GM04503 (cell line): Measurements from ENCODE around the gene CAPN15.
"Not testable (repeated sequence)": the region's sequence is repeated elsewhere in the genome, so short reads cannot be mapped to it uniquely, and the experiment has no call there.

Source experiments
- DNase-seq: peaks from one replicate; pipeline ENCODE4 v3.0.0-alpha.2; 2012; ENCODE audit warnings: low read depth

The CAPN15 gene

GRCh38 chr16:507527-507926 lies 20.0 kb upstream of the CAPN15 start:
- not testable (repeated sequence) for DNase-seq

GRCh38 chr16:507996-508395 lies 19.5 kb upstream of the CAPN15 start:
- DNase-seq, result no peak

GRCh38 chr16:508884-509736 lies 18.4 kb upstream of the CAPN15 start:
- no peak for DNase-seq

GRCh38 chr16:510066-510825 lies 17.3 kb upstream of the CAPN15 start:
- no peak for DNase-seq

GRCh38 chr16:512802-513201 lies 14.7 kb upstream of the CAPN15 start:
- DNase-seq, result no peak

- no peak for DNase-seq
These were observed 13.6 kb upstream of the CAPN15 start for GRCh38 chr16:513950-514349.

- no peak for DNase-seq
These were observed 12.2 kb upstream of the CAPN15 start for GRCh38 chr16:515175-515938.

GRCh38 chr16:515939-516226 lies 11.6 kb upstream of the CAPN15 start:
- no peak for DNase-seq

- no peak for DNase-seq
These were observed 11.2 kb upstream of the CAPN15 start for GRCh38 chr16:516301-516700.

- no peak for DNase-seq
These were observed 8.7 kb upstream of the CAPN15 start for GRCh38 chr16:518858-519257.

GRCh38 chr16:519425-519824 lies 8.1 kb upstream of the CAPN15 start:
- DNase-seq, result no peak

- DNase-seq, result no peak
These were observed 7.4 kb upstream of the CAPN15 start for GRCh38 chr16:519841-520687.

GRCh38 chr16:520847-521246 lies 6.7 kb upstream of the CAPN15 start:
- no peak for DNase-seq

- no peak for DNase-seq
These were observed 5.9 kb upstream of the CAPN15 start for GRCh38 chr16:521381-522210.

GRCh38 chr16:522320-523096 lies 5.0 kb upstream of the CAPN15 start:
- no peak for DNase-seq

GRCh38 chr16:523097-523741 lies 4.3 kb upstream of the CAPN15 start:
- DNase-seq, result no peak

GRCh38 chr16:524274-525040 lies 3.1 kb upstream of the CAPN15 start:
- DNase-seq, result no peak

GRCh38 chr16:525123-525519 lies 2.4 kb upstream of the CAPN15 start:
- no peak for DNase-seq
